GM21447 (cell line): Measurements from ENCODE around the gene SPINK8.
"Not testable (repeated sequence)": the region's sequence is repeated elsewhere in the genome, so short reads cannot be mapped to it uniquely, and the experiment has no call there.

Experiments
- ATAC-seq: cut with Tn5 transposase; IDR thresholded peaks from one replicate; pipeline ENCODE4 v1.9.1; 2021; ENCODE audit not compliant: unreplicated experiment

SPINK8 gene

GRCh38 chr3:48333346-48334245 lies at the start of gene SPINK8:
Gene SPINK8 (minus strand): TSS chr3:48333661. CDS start chr3:48328341, 5,320 bp downstream.
- not testable (repeated sequence) for ATAC-seq

GRCh38 chr3:48372862-48373435 lies 39.5 kb upstream of the SPINK8 start:
- no peak for ATAC-seq

- ATAC-seq, result no peak
Measured at GRCh38 chr3:48372377-48372770, 38.9 kb upstream of the SPINK8 start.

GRCh38 chr3:48371651-48372376 lies 38.4 kb upstream of the SPINK8 start, which contains the start of gene FBXW12:
Gene FBXW12 (plus strand): TSS chr3:48372219. CDS start chr3:48372768, 549 bp downstream.
- no peak for ATAC-seq

GRCh38 chr3:48370333-48370713 lies 36.9 kb upstream of the SPINK8 start:
- no peak for ATAC-seq

GRCh38 chr3:48369693-48370332 lies 36.4 kb upstream of the SPINK8 start:
- no peak for ATAC-seq

GRCh38 chr3:48367201-48367600 lies 33.7 kb upstream of the SPINK8 start:
- ATAC-seq, result no peak

- no peak for ATAC-seq
Measured at GRCh38 chr3:48364840-48365239, 31.4 kb upstream of the SPINK8 start.

- ATAC-seq, result no peak
Measured at GRCh38 chr3:48361928-48362327, 28.5 kb upstream of the SPINK8 start.

- ATAC-seq, result no peak
Measured at GRCh38 chr3:48356419-48356818, 23.0 kb upstream of the SPINK8 start.

- no peak for ATAC-seq
Measured at GRCh38 chr3:48353987-48354386, 20.5 kb upstream of the SPINK8 start.

GRCh38 chr3:48352546-48352945 lies 19.1 kb upstream of the SPINK8 start:
- ATAC-seq, result no peak

GRCh38 chr3:48347500-48347899 lies 14.0 kb upstream of the SPINK8 start:
- ATAC-seq, result no peak

GRCh38 chr3:48345946-48346572 lies 12.6 kb upstream of the SPINK8 start:
- no peak for ATAC-seq

- ATAC-seq, result no peak
Measured at GRCh38 chr3:48344867-48345507, 11.5 kb upstream of the SPINK8 start.

- no peak for ATAC-seq
Measured at GRCh38 chr3:48343432-48343831, 10.0 kb upstream of the SPINK8 start.

- no peak for ATAC-seq
Measured at GRCh38 chr3:48338635-48339034, 5.2 kb upstream of the SPINK8 start.

GRCh38 chr3:48337536-48337935 lies 4.1 kb upstream of the SPINK8 start:
- ATAC-seq, result not testable (repeated sequence)

- not testable (repeated sequence) for ATAC-seq
Measured at GRCh38 chr3:48335286-48335685, 1.8 kb upstream of the SPINK8 start.

GRCh38 chr3:48334605-48335004 lies 1.1 kb upstream of the SPINK8 start:
- no peak for ATAC-seq
